ENCODE results near the gene MIX23.

DNA sequence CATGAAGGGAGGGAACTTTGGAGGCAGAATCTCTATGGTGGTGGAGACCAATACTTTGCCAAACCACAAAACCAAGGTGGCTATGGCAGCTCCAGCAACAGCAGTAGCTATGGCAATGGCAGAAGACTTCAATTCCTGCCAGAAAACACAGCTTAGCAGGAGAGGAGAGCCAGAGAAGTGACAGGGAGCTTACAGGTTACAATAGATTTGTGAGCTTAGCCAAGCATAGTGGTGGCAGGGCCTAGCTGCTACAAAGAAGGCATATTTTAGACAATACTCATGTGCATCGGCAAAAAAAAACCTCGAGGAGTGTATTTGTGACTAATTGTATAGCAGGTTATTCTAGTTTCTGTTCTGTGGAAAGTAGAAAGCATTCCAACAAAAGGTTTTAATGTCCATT, 64.4 kb downstream of the MIX23 start:
- TF ChIP-seq, protein P1, sequence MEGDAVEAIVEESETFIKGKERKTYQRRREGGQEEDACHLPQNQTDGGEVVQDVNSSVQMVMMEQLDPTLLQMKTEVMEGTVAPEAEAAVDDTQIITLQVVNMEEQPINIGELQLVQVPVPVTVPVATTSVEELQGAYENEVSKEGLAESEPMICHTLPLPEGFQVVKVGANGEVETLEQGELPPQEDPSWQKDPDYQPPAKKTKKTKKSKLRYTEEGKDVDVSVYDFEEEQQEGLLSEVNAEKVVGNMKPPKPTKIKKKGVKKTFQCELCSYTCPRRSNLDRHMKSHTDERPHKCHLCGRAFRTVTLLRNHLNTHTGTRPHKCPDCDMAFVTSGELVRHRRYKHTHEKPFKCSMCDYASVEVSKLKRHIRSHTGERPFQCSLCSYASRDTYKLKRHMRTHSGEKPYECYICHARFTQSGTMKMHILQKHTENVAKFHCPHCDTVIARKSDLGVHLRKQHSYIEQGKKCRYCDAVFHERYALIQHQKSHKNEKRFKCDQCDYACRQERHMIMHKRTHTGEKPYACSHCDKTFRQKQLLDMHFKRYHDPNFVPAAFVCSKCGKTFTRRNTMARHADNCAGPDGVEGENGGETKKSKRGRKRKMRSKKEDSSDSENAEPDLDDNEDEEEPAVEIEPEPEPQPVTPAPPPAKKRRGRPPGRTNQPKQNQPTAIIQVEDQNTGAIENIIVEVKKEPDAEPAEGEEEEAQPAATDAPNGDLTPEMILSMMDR (IDR thresholded peaks at IDR 0.05) = no peak
- no peak for TF ChIP-seq POLR2A (IDR thresholded peaks at IDR 0.05)
